ENCODE data around the gene PDE6G. TPM values are rescaled to one million over a fixed set of nuclear protein-coding genes. Genes with fewer than 3 reads are reported as not detected.
"Not testable (repeated sequence)": the region's sequence is repeated elsewhere in the genome, so short reads cannot be mapped to it uniquely, and the experiment has no call there.

PDE6G gene
- total RNA-seq, 1 experiment from 2014 or later, result 2.0 TPM

DNA sequence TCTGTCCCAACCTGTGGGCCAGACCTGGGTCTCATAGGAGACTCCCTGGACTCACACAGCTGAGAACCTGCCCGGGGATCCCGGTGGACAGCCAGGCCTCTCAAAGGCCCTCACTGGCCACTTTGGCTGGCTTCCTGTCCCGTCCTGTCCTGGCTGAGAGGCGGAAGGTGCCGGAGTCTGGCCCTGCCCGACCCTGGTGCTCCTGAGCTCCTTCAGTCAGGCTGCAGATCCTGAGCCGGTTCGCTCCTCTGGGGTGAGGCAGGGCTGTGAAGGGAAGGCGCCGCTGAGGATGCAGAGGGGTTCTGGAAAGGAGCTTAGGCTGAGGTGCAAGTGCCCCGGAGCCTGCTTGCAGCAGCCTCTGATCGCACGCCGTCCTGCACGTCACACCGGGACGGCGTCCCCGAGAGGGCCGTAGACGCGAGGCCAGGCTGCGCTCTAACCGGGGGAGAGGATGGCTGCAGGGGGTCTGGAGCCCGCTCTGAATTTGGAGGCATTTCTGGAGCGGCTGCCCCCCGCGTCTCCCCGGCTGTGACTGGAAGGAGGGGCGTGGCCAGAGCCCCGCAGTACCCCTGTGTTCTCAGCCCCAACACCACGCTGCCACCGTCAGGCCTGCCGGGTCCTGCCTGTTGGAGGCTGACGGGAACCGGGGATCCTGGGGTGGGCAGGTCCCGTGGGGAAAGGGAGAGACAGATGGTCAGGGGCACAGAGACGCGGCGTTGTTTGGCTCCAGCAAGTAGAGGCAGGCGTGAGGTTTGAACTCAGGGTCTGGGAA lies 31.6 kb upstream of the PDE6G start:
- no peak for DNase-seq (ENCODE audit: low spot score)

DNA sequence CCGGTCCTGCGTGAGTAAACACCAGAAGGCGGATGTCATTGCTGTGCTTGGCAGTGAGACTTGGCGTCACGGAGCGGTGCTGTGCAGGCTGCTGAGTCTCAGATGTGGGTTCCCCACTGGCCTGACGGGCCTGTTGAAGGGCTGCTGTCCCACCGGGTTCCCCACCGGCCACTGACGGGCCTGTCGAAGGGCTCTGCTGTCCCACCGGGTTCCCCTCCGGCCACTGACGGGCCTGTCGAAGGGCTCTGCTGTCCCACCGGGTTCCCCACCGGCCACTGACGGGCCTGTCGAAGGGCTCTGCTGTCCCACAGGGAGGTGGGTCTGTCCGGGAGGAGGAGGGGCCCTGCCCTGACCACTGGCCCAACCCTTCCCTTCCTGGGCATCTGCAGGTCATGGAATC lies 30.3 kb upstream of the PDE6G start:
- no peak for DNase-seq (ENCODE audit: low spot score)

DNA sequence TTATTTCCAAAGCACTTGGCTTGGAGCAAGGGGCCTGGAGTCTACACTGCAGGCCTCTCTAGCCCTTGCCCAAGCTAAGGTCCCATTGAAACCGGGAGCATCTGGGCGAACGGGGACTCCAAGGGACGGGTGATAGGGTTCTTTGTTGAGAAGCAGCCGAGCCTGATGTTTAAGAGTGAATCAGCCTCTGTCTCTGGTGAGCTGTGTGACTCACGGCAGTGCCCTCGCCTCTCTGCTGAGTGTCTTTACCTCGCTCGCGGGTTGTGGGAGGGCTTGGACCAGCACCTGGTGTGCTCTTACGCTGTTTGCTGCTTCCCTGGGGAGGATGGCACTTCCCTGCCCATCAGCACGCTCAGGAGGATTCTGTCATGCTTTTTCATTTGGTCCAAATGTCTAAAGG lies 28.8 kb upstream of the PDE6G start:
- peak; percentile 81 for DNase-seq (ENCODE audit: low spot score)

GRCh38 chr17:81684442-81684911 lies 28.1 kb upstream of the PDE6G start:
- DNase-seq (ENCODE audit: low spot score), result peak; percentile 73

- peak; percentile 97 for DNase-seq (ENCODE audit: low spot score)
Observed at GRCh38 chr17:81683584-81684441, 27.5 kb upstream of the PDE6G start, which contains the start of the genes ARL16 and HGS. ARL16 (minus strand) TSS chr17:81683797; CDS start chr17:81683753, 44 bp downstream. HGS (plus strand) TSS chr17:81684011; CDS start chr17:81684067, 56 bp downstream.

DNA sequence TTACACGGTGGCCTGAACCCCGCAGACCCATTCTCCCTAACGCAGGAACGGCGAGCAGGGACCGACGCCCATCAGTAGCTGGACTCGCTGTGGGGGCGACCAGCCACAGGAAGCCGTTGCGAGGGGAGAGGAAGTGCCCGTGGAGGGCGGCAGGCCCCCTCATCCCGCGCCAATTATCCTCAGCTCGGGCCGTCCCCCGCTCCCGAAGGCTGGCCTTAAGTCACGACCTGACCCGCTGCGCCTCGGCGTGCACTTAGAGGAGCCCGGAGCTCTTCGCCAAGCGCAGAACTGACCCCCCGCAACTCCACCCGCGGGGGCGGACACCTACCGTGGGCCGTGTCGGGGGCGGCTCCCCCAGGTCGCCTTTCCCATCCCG lies 26.9 kb upstream of the PDE6G start:
- DNase-seq (ENCODE audit: low spot score), result no peak

- no peak for DNase-seq (ENCODE audit: low spot score)
Observed at GRCh38 chr17:81682565-81683207, 26.3 kb upstream of the PDE6G start.

DNA sequence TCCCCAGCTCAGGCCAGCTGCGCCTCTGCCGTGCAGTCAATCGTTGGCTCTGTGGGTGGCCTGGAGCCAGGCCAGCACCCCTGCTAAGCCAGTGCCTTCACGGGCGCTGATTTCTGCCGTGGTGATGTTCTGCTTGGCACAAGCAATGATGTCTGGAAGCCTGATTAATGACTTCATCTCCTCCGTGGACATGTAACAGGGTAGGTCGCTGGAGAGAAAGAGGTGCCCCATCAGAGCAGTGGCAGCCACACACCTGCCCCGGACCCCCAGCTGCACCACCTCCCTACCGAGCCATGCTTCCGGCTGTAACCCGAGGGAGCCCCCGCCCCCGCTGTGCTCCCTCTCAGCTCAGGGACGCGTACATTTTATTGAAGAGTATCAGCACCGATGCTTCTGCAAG lies 25.3 kb upstream of the PDE6G start:
- peak; percentile 63 for DNase-seq (ENCODE audit: low spot score)

GRCh38 chr17:81680150-81680549 lies 23.8 kb upstream of the PDE6G start:
- no peak for DNase-seq (ENCODE audit: low spot score)

- DNase-seq (ENCODE audit: low spot score), result no peak
Observed at GRCh38 chr17:81676906-81677305, 20.6 kb upstream of the PDE6G start.

DNA sequence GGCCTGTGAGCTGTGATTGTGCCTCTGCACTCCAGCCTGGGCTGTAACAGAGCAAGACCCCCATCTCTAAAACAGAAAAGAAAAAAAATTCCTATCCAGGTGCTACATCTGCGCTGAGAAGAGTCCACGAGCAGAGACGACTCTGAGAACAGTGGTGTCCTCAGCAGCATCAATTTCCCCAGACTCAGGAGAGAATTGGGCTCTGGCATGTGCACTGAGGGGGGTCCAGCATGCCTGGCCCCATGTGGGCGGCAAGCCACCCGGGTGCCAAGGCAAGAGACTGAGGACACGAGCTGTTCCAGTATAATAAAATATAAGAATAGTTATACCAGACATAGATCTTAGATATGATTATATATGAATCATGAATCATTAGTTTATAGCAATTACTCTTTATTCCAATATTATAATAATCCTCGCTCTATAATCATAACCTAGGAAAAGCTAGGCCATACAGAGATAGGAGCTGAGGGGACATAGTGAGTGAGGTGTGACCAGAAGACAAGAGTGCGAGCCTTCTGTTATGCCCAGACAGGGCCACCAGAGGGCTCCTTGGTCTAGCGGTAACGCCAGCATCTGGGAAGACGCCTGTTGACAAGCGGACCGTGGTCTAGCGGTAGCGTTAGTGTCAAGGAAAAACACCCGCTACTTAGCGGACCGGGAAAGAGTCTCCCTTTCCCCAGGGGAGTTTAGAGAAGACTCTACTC lies 19.3 kb upstream of the PDE6G start:
- not testable (repeated sequence) for DNase-seq (ENCODE audit: low spot score)

GRCh38 chr17:81673561-81674258 lies 17.4 kb upstream of the PDE6G start:
- DNase-seq (ENCODE audit: low spot score), result no peak

GRCh38 chr17:81672954-81673353 lies 16.6 kb upstream of the PDE6G start:
- DNase-seq (ENCODE audit: low spot score), result no peak

- no peak for DNase-seq (ENCODE audit: low spot score)
Observed at GRCh38 chr17:81672504-81672903, 16.2 kb upstream of the PDE6G start.

- DNase-seq (ENCODE audit: low spot score), result no peak
Observed at GRCh38 chr17:81667754-81668153, 11.4 kb upstream of the PDE6G start.

DNA sequence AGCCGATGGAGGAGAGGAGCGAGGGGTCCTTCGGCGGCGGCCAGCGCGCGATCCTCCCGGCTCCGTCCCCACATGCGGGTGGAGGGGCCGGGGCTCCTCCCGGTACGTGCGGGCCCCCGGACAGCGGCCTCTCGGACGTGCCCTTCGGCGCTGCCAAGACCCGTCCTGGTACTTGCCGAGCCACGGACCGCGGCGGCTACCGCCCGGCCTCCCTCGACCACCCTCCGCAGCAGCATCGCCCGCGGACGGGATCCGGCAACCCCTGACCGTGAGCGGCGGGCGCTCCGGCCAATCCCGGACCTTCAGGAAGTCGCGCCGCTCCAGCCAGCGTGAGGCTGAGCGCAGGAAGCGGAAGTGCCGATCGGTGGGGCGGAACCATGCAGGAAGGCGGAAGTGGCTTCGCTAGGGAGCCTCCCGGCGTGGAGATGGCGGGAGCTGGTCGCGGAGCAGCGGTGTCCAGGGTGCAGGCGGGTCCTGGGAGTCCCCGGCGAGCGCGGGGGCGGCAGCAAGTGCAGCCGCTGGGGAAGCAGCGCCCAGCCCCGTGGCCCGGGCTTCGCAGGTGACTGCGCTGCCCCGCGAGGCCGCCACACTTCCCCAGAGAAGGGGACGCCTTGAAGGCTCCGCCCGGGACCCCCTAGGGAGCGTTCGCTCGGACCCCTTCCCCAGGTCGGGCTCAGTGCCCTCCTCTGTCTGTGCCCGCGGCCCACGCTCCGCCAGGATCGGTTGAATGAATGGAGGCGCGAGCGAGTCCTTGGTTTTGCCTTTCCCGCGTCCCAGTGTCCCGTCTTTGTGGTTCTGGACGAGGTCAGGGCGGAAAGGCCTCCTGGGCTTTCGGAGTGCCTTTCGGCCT lies 10.2 kb upstream of the PDE6G start, which contains the start of the genes CCDC137 and OXLD1:
TSS of gene CCDC137 (plus strand) at position 396 of the 850 bp plus-strand sequence. CDS start at position 426, 30 bp downstream.
TSS of gene OXLD1 (minus strand) at position 264 of the 850 bp plus-strand sequence. CDS start at position 236, 28 bp downstream.
- peak; percentile 91 for DNase-seq (ENCODE audit: low spot score)

DNA sequence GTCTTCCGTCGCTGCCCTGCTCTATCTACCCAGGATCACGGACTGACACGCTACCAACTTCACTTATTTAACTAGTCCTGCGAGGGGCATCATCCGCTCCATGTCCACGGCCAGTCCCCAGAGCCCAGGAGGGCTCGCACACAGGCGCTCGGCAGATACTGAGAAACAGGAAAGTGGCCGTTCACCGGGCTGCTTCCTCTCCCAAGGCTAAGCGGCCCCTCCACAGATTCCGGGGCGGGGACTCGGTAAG lies 9.7 kb upstream of the PDE6G start:
- no peak for DNase-seq (ENCODE audit: low spot score)

DNA sequence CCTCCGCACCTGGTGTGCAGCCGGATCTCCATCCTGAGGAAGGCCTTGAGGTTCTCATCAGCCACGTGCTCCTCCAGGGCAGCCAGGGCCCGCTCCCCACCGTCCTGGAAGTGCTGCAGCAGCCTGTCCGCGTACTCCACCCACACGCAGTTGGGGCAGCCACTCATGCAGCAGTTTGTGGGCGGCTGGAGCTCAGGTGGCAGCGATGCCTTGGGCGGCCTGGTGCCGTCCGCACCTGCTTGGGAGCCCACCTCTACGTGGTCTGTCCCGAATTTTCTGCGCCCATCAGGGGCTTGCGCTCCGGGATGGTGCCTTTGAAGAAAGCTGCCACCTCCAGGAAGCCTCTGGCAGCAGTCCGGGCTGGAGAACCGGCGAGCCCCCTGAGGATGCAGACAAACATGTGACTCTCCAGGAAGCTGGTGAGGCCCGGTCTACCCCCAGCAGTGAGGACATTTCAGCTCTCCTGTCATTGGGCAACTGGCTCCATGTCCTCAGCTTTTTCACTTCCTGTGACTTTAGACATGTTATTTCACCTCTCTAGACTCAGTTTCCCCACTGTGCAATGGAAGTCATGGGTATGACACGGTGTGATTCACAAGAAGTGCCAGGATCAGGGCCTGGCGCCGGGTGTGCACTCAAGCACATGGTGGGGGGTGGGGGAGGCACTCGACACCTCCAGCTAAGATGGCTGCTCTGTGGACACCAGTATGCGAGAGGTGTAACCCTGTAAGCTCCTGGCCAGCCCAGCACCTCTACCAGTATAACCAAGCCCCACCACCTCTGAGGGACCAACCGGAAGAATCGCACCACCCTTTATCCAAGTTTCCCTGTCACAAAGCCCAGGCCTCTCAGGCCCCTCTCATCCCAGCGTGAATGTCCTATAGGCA lies 9.1 kb upstream of the PDE6G start:
- DNase-seq (ENCODE audit: low spot score), result no peak

DNA sequence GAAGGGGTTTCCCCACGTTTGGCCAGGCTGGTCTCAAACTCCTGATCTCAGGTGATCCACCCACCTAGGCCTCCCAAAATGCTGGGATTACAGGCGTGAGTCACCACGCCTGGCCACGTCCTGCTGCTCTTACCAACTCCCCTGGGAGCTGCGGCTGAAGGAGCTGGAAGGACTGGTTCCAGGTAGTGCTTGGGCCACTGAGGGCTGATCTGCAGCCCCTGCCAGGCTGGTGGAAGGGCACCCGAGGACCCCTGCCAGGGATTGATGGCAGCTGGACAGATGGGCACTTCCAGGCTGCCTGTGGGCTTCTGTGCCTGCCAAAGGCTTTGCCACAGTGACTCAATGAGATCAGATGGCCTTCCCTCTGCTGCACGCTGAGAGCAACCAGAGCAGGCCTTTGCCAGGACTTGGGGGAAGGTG lies 7.7 kb upstream of the PDE6G start:
- DNase-seq (ENCODE audit: low spot score), result no peak

Data from A172 (cell line).